ENCODE results near the gene ABHD2.

DNA sequence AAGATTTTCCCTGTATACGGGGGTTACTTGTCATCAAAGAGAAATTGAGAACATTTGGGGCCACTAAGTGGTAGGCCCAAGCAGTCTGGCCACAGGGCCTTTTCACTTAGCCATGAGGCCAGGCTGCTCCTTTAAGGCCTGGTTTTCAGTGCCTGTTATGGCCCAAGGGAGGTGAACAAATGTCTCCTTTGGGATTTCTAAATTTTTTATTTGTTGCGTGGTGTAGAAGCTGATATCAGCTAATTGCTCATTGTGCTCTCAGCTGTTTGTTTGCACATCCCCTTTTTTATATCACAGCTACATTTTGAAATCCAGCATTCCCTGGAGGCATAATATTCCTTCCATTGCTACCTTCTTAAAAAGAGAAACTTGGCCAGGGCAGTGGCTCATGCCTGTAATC lies 84.7 kb downstream of the ABHD2 start:
- TF ChIP-seq, protein P1, sequence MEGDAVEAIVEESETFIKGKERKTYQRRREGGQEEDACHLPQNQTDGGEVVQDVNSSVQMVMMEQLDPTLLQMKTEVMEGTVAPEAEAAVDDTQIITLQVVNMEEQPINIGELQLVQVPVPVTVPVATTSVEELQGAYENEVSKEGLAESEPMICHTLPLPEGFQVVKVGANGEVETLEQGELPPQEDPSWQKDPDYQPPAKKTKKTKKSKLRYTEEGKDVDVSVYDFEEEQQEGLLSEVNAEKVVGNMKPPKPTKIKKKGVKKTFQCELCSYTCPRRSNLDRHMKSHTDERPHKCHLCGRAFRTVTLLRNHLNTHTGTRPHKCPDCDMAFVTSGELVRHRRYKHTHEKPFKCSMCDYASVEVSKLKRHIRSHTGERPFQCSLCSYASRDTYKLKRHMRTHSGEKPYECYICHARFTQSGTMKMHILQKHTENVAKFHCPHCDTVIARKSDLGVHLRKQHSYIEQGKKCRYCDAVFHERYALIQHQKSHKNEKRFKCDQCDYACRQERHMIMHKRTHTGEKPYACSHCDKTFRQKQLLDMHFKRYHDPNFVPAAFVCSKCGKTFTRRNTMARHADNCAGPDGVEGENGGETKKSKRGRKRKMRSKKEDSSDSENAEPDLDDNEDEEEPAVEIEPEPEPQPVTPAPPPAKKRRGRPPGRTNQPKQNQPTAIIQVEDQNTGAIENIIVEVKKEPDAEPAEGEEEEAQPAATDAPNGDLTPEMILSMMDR (tag by site-specific recombination; IDR thresholded peaks at IDR 0.05): no peak
- no peak for TF ChIP-seq GLI4 (tag by site-specific recombination; IDR thresholded peaks at IDR 0.05)

Measured in HEK293 (cell line).